HEK293 (cell line): ENCODE data around the gene FUCA2.

Experiments
- BCL11A ChIP-seq: fragments of 450-650 bp; formaldehyde crosslinking; IDR thresholded peaks from 2 replicates; pipeline ENCODE4 v1.5.1; 2016; ENCODE audit warnings: low read depth, missing biosample characterization, missing genetic modification characterization
- CTCF ChIP-seq: fragments of 450-650 bp; formaldehyde crosslinking; IDR thresholded peaks from 2 replicates; pipeline ENCODE4 v1.5.1; 2016; ENCODE audit warnings: missing biosample characterization, missing genetic modification characterization
- KLF10 ChIP-seq: fragments of 450-650 bp; IDR thresholded peaks from 2 replicates; pipeline ENCODE4 v1.5.1; 2018; ENCODE audit warnings: missing biosample characterization, mild to moderate bottlenecking, missing genetic modification characterization
- REST ChIP-seq: fragments of 450-650 bp; formaldehyde crosslinking; IDR thresholded peaks from 2 replicates; pipeline ENCODE4 v1.5.1; 2016; ENCODE audit warnings: missing biosample characterization, missing genetic modification characterization
- SCRT2 ChIP-seq: fragments of 450-650 bp; formaldehyde crosslinking; IDR thresholded peaks from 2 replicates; pipeline ENCODE4 v1.5.1; 2016; ENCODE audit warnings: missing biosample characterization, missing genetic modification characterization
- TSHZ1 ChIP-seq: fragments of 450-650 bp; formaldehyde crosslinking; IDR thresholded peaks from 2 replicates; pipeline ENCODE4 v1.5.1; 2016; ENCODE audit warnings: missing biosample characterization, missing genetic modification characterization, borderline replicate concordance
- ZBTB49 ChIP-seq: fragments of 450-650 bp; formaldehyde crosslinking; IDR thresholded peaks from 2 replicates; pipeline ENCODE4 v1.5.1; 2016; ENCODE audit warnings: missing biosample characterization, missing genetic modification characterization, low read depth
- ZNF132 ChIP-seq: fragments of 450-650 bp; formaldehyde crosslinking; IDR thresholded peaks from 2 replicates; pipeline ENCODE4 v1.5.1; 2017; ENCODE audit warnings: missing biosample characterization, missing genetic modification characterization, borderline replicate concordance
- ZNF274 ChIP-seq, 2 experiments: fragments of 200-500 bp in 1 of 2; fragments of 450-650 bp in 1 of 2; sonication (Bioruptor generic) in 1 of 2; formaldehyde crosslinking in 1 of 2; IDR thresholded peaks; 2 replicates each; pipeline versions ENCODE4 v1.5.1 to v1.6.1; 2014 to 2016; ENCODE audit warnings: borderline replicate concordance in 1 of 2, inconsistent platforms in 1 of 2, low read length in 1 of 2, missing biosample characterization in 1 of 2, missing genetic modification characterization in 1 of 2
- ZNF280D ChIP-seq: fragments of 450-650 bp; formaldehyde crosslinking; IDR thresholded peaks from 2 replicates; pipeline ENCODE4 v1.5.1; 2016; ENCODE audit warnings: missing biosample characterization, missing genetic modification characterization
- ZNF394 ChIP-seq: fragments of 450-650 bp; formaldehyde crosslinking; IDR thresholded peaks from 2 replicates; pipeline ENCODE4 v1.5.1; 2016; ENCODE audit warnings: missing biosample characterization, missing genetic modification characterization, mild to moderate bottlenecking, moderate library complexity, borderline replicate concordance
- ZNF670 ChIP-seq: fragments of 450-650 bp; formaldehyde crosslinking; IDR thresholded peaks from 2 replicates; pipeline ENCODE4 v1.5.1; 2016; ENCODE audit warnings: missing biosample characterization, missing genetic modification characterization, low read depth
- ZNF707 ChIP-seq: fragments of 450-650 bp; formaldehyde crosslinking; IDR thresholded peaks from 2 replicates; pipeline ENCODE4 v1.5.1; 2016; ENCODE audit warnings: missing biosample characterization, missing genetic modification characterization
- ZNF837 ChIP-seq: fragments of 450-650 bp; formaldehyde crosslinking; IDR thresholded peaks from 2 replicates; pipeline ENCODE4 v1.5.1; 2016; ENCODE audit warnings: missing biosample characterization, missing genetic modification characterization

- no peak for TF ChIP-seq REST (tag by site-specific recombination)
- TF ChIP-seq CTCF, result no peak
- TF ChIP-seq SCRT2 (tag by site-specific recombination), result no peak
- TF ChIP-seq ZNF707, result no peak
- TF ChIP-seq ZNF394 (tag by site-specific recombination), result no peak
- TF ChIP-seq ZNF132 (tag by site-specific recombination), result no peak
- no peak for TF ChIP-seq KLF10 (tag by site-specific recombination)
- no peak for TF ChIP-seq TSHZ1 (tag by site-specific recombination)
- TF ChIP-seq ZNF280D (tag by site-specific recombination), result no peak
- no peak for TF ChIP-seq ZNF837
- TF ChIP-seq ZBTB49 (tag by site-specific recombination), result no peak
- no peak for TF ChIP-seq ZNF274 (IDR thresholded peaks at IDR 0.05; ENCODE audit: low read length)
- no peak for TF ChIP-seq ZNF274 (tag by site-specific recombination; IDR thresholded peaks at IDR 0.05; ENCODE audit: borderline replicate concordance)
- no peak for TF ChIP-seq ZNF670 (tag by site-specific recombination)
- no peak for TF ChIP-seq BCL11A (tag by site-specific recombination)
Measured at GRCh38 chr6:143559051-143559660, 47.6 kb upstream of the FUCA2 start.
